ENCODE data around the gene ICAM2.

The ICAM2 gene

GRCh38 chr17:63999680-64000531 lies 20.5 kb downstream of the ICAM2 start:
- H3K9ac ChIP-seq: no peak overlapping the region
- H3K36me3 ChIP-seq (ENCODE audit: insufficient read depth): no peaks in the 10 kb centered on the region
- no peak overlapping the region for H3K4me3 ChIP-seq (IDR thresholded peaks at IDR 0.05; ENCODE audit: insufficient read depth, low read depth, low read length)
- H4K20me1 ChIP-seq (ENCODE audit: insufficient read depth): no peaks in the 10 kb centered on the region
- H2AFZ ChIP-seq (ENCODE audit: low read depth): no peak overlapping the region
- H3K4me2 ChIP-seq: no peak overlapping the region
- H3K79me2 ChIP-seq (ENCODE audit: insufficient read depth, low read depth): no peaks in the 10 kb centered on the region
- peaks cover 6% of the 10 kb centered on the region for H3K4me1 ChIP-seq (ENCODE audit: low read depth, poor library complexity, severe bottlenecking)
- no peaks in the 10 kb centered on the region for H3K27me3 ChIP-seq (ENCODE audit: insufficient read depth, low read depth)
- TF ChIP-seq CTCF (conservative IDR thresholded peaks at IDR 0.05; ENCODE audit: low read depth, low read length): no peak
- H3K27ac ChIP-seq: no peak overlapping the region

GRCh38 chr17:63998721-63999679 lies 21.4 kb downstream of the ICAM2 start:
- H3K4me3 ChIP-seq (IDR thresholded peaks at IDR 0.05; ENCODE audit: insufficient read depth, low read depth, low read length): no peak overlapping the region
- peak overlapping the region; percentile 70 for H2AFZ ChIP-seq (ENCODE audit: low read depth)

GRCh38 chr17:63998050-63998720 lies 22.2 kb downstream of the ICAM2 start, which contains the start of gene PRR29:
TSS of gene PRR29 (plus strand) at chr17:63998351. CDS start at chr17:63998365, 14 bp downstream.
- Histone ChIP-seq H3K4me2 (peak within 1 kb of the TSS; percentile 42), H3K79me2 (ENCODE audit: insufficient read depth, low read depth) (no peaks in the 10 kb centered on the region), H3K4me3 (IDR thresholded peaks at IDR 0.05; ENCODE audit: insufficient read depth, low read depth, low read length) (no peak within 1 kb of the TSS), H3K27ac (no peak within 1 kb of the TSS), H4K20me1 (ENCODE audit: insufficient read depth) (no peaks in the 10 kb centered on the region), H2AFZ (ENCODE audit: low read depth) (peak within 1 kb of the TSS; percentile 70), H3K9ac (no peak within 1 kb of the TSS; the same call in 1 of the 2 replicates), H3K36me3 (ENCODE audit: insufficient read depth) (no peaks in the 10 kb centered on the region), H3K4me1 (ENCODE audit: low read depth, poor library complexity, severe bottlenecking) (peaks cover 6% of the 10 kb centered on the region), H3K27me3 (ENCODE audit: insufficient read depth, low read depth) (peaks cover 10% of the 10 kb centered on the region; the same call in 1 of the 2 replicates)
- TF ChIP-seq CTCF (conservative IDR thresholded peaks at IDR 0.05; ENCODE audit: low read depth, low read length): no peak

More at GRCh38 chr17:63998721-63999679, 21.4 kb downstream of the ICAM2 start:
- H3K4me2 ChIP-seq: peak overlapping the region; percentile 42
- peaks cover 5% of the 10 kb centered on the region; the same call in 1 of the 2 replicates for H3K27me3 ChIP-seq (ENCODE audit: insufficient read depth, low read depth)
- H3K36me3 ChIP-seq (ENCODE audit: insufficient read depth): no peaks in the 10 kb centered on the region
- no peaks in the 10 kb centered on the region for H4K20me1 ChIP-seq (ENCODE audit: insufficient read depth)
- no peak for TF ChIP-seq CTCF (conservative IDR thresholded peaks at IDR 0.05; ENCODE audit: low read depth, low read length)
- H3K27ac ChIP-seq: no peak overlapping the region
- H3K9ac ChIP-seq: no peak overlapping the region; the same call in 1 of the 2 replicates
- H3K79me2 ChIP-seq (ENCODE audit: insufficient read depth, low read depth): no peaks in the 10 kb centered on the region
- H3K4me1 ChIP-seq (ENCODE audit: low read depth, poor library complexity, severe bottlenecking): peaks cover 6% of the 10 kb centered on the region
